ENCODE data around the gene C4BPA. TPM values are rescaled to one million over a fixed set of nuclear protein-coding genes. Genes with fewer than 3 reads are reported as not detected.

Gene C4BPA
- total and polyA plus RNA-seq, 8 donors, result 1.4 to 15.4 (median 7.9) TPM

- no peak for FAIRE-seq
- ATAC-seq, result no peak
- H3K4me1 ChIP-seq, result peaks cover 9 to 32% (median 15%) of the 10 kb centered on the region in 3 donors
- intact Hi-C loops (cut with DNase I), result loop anchor here in 2 of 3 donors (5.0 to 10.0 kb wide), 3 partner anchors 239 to 319 kb away; partner anchors contain the start of gene CD55 (in 1 of the 2)
- TF ChIP-seq, protein P1, sequence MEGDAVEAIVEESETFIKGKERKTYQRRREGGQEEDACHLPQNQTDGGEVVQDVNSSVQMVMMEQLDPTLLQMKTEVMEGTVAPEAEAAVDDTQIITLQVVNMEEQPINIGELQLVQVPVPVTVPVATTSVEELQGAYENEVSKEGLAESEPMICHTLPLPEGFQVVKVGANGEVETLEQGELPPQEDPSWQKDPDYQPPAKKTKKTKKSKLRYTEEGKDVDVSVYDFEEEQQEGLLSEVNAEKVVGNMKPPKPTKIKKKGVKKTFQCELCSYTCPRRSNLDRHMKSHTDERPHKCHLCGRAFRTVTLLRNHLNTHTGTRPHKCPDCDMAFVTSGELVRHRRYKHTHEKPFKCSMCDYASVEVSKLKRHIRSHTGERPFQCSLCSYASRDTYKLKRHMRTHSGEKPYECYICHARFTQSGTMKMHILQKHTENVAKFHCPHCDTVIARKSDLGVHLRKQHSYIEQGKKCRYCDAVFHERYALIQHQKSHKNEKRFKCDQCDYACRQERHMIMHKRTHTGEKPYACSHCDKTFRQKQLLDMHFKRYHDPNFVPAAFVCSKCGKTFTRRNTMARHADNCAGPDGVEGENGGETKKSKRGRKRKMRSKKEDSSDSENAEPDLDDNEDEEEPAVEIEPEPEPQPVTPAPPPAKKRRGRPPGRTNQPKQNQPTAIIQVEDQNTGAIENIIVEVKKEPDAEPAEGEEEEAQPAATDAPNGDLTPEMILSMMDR (IDR thresholded peaks at IDR 0.05), result no peak
- H3K27me3 ChIP-seq, result no peaks in the 10 kb centered on the region
- no peaks in the 10 kb centered on the region for H3K36me3 ChIP-seq
- H3K27ac ChIP-seq, result no peak overlapping the region
- no peaks in the 10 kb centered on the region for H3K9me3 ChIP-seq
- DNase-seq, result no peak
- no peak overlapping the region for H3K4me3 ChIP-seq
- 58 to 66% methylated on average over 3 of the region's 3 CpGs for WGBS, 2 donors
These were observed 18.1 kb upstream of the C4BPA start for GRCh38 chr1:207085887-207086286.

- no peaks in the 10 kb centered on the region for H3K27me3 ChIP-seq
- H3K27ac ChIP-seq, result peak overlapping the region in 2 of 4 donors; percentile 51 to 80
- no peaks in the 10 kb centered on the region for H3K9me3 ChIP-seq
- intact Hi-C loops (cut with DNase I), result loop anchor here in 2 of 3 donors (5.0 to 10.0 kb wide), 3 partner anchors 237 to 317 kb away; partner anchors contain the start of gene CD55 (in 1 of the 2)
- WGBS, 2 donors, result 51 to 64% methylated on average over 2 of the region's 2 CpGs
- ATAC-seq (no peak), FAIRE-seq (no peak), DNase-seq (no peak)
- H3K36me3 ChIP-seq, result no peaks in the 10 kb centered on the region
- no peak overlapping the region for H3K4me3 ChIP-seq
- TF ChIP-seq, protein P1 (IDR thresholded peaks at IDR 0.05), result no peak
- peaks cover 9 to 35% (median 15%) of the 10 kb centered on the region in 3 donors for H3K4me1 ChIP-seq
These were observed 15.9 kb upstream of the C4BPA start for GRCh38 chr1:207088161-207088560.

- DNase-seq (peak in 4 of 6 donors; percentile 48 to 68 (median 54)), FAIRE-seq (no peak), ATAC-seq (peak; percentile 81 to 88 (median 86))
- WGBS, 2 donors, result 33 to 42% methylated on average over 9 of the region's 9 CpGs
- Histone ChIP-seq H3K9me3 (no peaks in the 10 kb centered on the region), H3K4me3 (no peak within 1 kb of the TSS), H3K36me3 (no peaks in the 10 kb centered on the region), H3K4me1 (peaks cover 9 to 35% (median 15%) of the 10 kb centered on the region in 3 donors), H3K27ac (peak within 1 kb of the TSS in 3 of 4 donors; percentile 51 to 80 (median 53)), H3K27me3 (no peaks in the 10 kb centered on the region)
- TF ChIP-seq, protein P1 (IDR thresholded peaks at IDR 0.05), result no peak
- intact Hi-C loops (cut with DNase I), result loop anchor here in 2 of 3 donors (5.0 to 10.0 kb wide), 3 partner anchors 236 to 316 kb away; partner anchors contain the start of gene CD55 (in 1 of the 2)
These were observed 15.1 kb upstream of the C4BPA start, which contains the start of gene C4BPB for GRCh38 chr1:207088701-207089626. TSS of gene C4BPB (plus strand) at chr1:207088860. CDS start at chr1:207089532, 672 bp downstream.

DNA sequence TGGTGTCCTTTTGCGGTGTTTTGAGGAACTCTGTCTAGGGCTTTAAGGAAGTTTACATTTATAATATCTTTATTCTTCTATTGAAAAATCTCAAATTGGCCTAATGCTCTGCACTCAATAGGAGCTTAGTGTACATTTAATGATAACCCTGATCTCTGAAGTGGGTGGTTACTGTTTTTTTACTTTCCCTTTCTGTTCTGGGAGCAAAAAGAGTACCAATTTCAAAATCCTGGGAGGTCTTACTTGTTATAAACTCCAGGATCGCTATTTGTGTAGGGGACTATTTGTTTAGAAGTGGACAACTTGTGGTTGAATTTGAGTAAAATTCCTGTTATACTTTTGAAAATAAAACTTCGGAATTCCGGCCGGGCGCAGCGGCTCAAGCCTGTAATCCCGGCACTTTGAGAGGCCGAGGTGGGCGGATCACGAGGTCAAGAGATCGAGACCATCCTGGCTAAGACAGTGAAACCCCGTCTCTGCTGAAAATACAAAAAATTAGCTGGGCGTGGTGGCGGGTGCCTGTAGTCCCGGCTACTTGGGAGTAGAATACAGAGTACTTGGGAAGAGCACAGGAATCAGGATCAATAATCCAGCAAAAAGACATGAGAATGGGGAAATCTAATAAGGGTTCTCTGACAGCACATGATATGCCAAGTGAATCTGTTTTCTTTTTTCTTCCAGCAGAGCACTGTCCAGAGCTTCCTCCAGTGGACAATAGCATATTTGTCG is 14.2 kb upstream of the C4BPA start:
- no peaks in the 10 kb centered on the region for H3K27me3 ChIP-seq
- WGBS, 2 donors, result 96% methylated on average over 17 of the region's 17 CpGs
- peak overlapping the region in 3 of 4 donors; percentile 51 to 80 (median 53) for H3K27ac ChIP-seq
- no peak overlapping the region for H3K4me3 ChIP-seq
- H3K9me3 ChIP-seq, result no peaks in the 10 kb centered on the region
- TF ChIP-seq, protein P1 (IDR thresholded peaks at IDR 0.05), result no peak
- DNase-seq (no peak), ATAC-seq (peak in 2 of 4 donors; percentile 5 to 11), FAIRE-seq (no peak)
- H3K36me3 ChIP-seq, result no peaks in the 10 kb centered on the region
- H3K4me1 ChIP-seq, result peaks cover 9 to 34% (median 15%) of the 10 kb centered on the region in 3 donors
- intact Hi-C loops (cut with DNase I), result loop anchor here in 2 of 3 donors (5.0 to 10.0 kb wide), 3 partner anchors 235 to 315 kb away; partner anchors contain the start of gene CD55 (in 1 of the 2)

All from pancreas (tissue), 10 donors.